Measurements from ENCODE around the gene JAG2.

Gene JAG2

GRCh38 chr14:105163040-105163742 is 5.4 kb downstream of the JAG2 start:
- no peak for DNase-seq

- no peak for DNase-seq
Observed at GRCh38 chr14:105162669-105162979, 6.0 kb downstream of the JAG2 start.

GRCh38 chr14:105161964-105162668 is 6.5 kb downstream of the JAG2 start:
- DNase-seq = no peak

DNA sequence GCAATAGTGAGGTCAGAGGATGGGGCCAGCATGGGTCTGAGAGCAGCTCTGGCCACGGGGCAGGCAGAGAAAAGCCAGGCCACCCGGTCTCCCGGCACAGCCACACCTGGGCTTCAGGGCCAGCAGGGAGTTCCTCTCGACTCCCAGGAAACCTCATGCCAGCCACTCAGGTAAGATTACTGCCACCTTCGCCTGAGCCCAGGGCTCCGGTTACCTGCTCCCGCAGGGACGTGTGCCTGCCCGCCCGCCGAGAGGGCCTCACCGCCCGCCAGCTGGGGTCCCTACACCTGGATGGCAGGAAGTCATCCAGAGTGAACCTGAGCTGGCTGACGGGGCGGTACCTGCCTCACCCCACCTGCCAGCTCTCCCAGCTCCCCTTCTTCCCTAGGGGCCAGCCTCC is 7.3 kb downstream of the JAG2 start:
- no peak for DNase-seq

- DNase-seq = no peak
Observed at GRCh38 chr14:105160776-105161175, 7.8 kb downstream of the JAG2 start.

- DNase-seq = no peak
Observed at GRCh38 chr14:105159344-105159743, 9.2 kb downstream of the JAG2 start.

GRCh38 chr14:105158794-105159193 is 9.8 kb downstream of the JAG2 start:
- no peak for DNase-seq

GRCh38 chr14:105157872-105158271 is 10.7 kb downstream of the JAG2 start:
- no peak for DNase-seq

GRCh38 chr14:105156414-105157375 is 11.9 kb downstream of the JAG2 start:
- no peak for DNase-seq

GRCh38 chr14:105155681-105156413 is 12.7 kb downstream of the JAG2 start:
- no peak for DNase-seq

DNA sequence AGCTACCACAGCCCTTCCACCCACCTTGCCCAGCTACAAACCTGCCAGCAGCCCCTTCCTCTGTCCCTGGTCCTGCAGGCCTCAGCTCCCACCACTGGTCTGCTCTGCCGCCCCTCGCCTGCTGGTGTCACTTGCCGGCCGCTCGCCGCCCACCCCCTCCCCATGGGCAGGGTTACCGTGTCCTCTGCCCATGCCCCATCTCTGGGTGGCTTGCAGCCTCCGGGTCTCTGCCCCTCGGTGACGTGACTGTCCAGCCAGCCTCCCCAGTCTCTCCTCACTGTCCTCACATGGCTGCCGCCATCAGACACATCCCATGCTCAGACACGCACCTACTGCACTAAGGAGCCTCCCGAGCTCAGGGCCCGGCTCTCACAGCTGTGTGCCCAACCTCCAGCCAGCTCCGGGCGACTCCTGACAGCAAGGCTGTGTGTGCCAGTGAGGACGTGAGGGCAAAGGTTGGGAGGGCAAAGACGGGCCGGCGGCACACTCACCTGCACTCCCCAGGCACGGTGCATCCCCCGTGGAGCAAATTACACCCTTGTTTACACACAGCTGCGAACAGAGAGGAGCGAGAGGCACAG is 13.4 kb downstream of the JAG2 start:
- no peak for DNase-seq

GRCh38 chr14:105154476-105154871 is 14.1 kb downstream of the JAG2 start:
- DNase-seq = no peak

- no peak for DNase-seq
Observed at GRCh38 chr14:105153739-105154475, 14.7 kb downstream of the JAG2 start.

- DNase-seq = no peak
Observed at GRCh38 chr14:105153331-105153731, 15.2 kb downstream of the JAG2 start.

- no peak for DNase-seq
Observed at GRCh38 chr14:105152794-105153241, 15.8 kb downstream of the JAG2 start.

DNA sequence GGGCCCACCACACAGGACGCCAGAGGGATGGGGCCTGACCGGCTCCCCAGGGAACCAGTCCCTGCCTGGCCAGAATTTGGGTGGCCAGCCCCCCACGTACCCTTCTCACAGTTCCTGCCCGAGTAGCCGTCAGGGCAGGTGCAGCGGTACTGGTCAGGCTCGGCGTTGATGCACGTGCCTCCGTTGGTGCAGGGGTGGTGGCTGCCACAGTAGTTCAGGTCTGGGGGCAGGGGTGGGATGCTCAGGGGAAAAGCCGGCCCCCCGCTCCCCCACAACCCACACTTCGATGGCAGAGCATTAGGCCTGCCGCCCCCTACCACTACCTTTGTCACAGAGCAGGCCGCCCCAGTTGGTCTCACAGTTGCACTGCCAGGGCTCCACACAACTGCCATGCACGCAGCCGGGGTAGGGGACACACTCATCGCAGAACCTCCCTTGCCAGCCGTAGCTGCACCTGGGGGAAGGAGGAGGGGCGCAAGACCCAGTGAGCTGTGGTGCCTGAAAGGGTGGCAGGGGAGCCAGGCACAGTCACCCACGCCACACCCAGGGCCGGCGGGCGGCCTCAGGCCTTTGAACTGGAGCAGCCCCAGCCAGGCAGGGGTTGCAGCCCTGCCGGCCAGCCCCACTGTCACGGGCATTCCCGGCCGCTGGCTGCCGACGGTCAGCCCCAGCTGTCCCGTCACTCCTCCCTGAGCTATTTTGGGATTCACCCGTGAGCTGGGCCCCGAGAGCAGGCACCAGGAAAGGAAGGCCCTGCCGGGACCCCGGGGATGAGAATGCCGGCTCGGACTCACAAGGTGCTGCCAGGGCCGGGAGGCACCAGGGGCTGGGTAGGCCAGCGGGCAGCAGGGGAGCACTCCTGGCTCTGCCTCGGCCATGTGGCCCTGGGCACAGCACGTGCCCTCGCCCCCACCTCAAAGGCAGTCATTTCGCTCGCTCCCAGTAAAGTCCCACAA is 16.5 kb downstream of the JAG2 start:
- peak; percentile 1 for DNase-seq

- peak; percentile 1 for DNase-seq
Observed at GRCh38 chr14:105151084-105151837, 17.3 kb downstream of the JAG2 start.

- no peak for DNase-seq
Observed at GRCh38 chr14:105150368-105151083, 18.1 kb downstream of the JAG2 start.

DNA sequence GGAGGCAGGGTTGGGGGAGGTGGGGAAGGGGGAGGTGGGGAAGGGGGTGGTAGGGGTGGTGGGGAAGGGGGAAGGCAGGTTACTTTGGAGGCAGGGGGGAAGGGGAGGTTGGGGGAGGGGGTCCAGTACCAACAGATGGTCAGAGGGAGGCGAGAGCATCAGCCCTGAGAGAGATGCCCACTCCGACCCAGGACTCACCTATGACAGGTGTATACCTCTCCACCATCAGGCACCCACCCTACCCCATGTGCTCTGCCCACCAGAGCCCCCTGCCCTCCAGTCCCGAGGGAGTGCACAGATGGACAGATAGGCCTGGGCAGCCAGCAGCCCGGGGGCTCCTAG is 18.6 kb downstream of the JAG2 start:
- no peak for DNase-seq

All from effector CD4-positive, alpha-beta T cell (primary cell).